ENCODE results near the gene TCF20. TPM values are rescaled to one million over a fixed set of nuclear protein-coding genes. Genes with fewer than 3 reads are reported as not detected.

TCF20 gene
- total RNA-seq, 1 donor, result 27.4 TPM

Other genes with a start within 250 kb of the TCF20 start
- gene NAGA, start 199.8 kb downstream of the TCF20 start, total RNA-seq (ENCODE audit: low replicate concordance), result 14.8 and 39.5 TPM in 2 replicates
- 18.1 and 29.8 TPM in 2 replicates for gene PHETA2, start 196.4 kb downstream of the TCF20 start, total RNA-seq (ENCODE audit: low replicate concordance)
- 8.0 and 10.2 TPM in 2 replicates for gene SMDT1, start 191.0 kb downstream of the TCF20 start, total RNA-seq (ENCODE audit: low replicate concordance)
- 51.2 and 66.8 TPM in 2 replicates for gene NDUFA6, start 179.9 kb downstream of the TCF20 start, total RNA-seq (ENCODE audit: low replicate concordance)
- gene CYP2D6, start 139.8 kb downstream of the TCF20 start, total RNA-seq (ENCODE audit: low replicate concordance), result not detected in 2 replicates
- not detected in 2 replicates for gene NFAM1, start 161.8 kb upstream of the TCF20 start, total RNA-seq (ENCODE audit: low replicate concordance)
- gene RRP7A, start 249.1 kb upstream of the TCF20 start, total RNA-seq (ENCODE audit: low replicate concordance), result 12.0 and 18.6 TPM in 2 replicates

All from fibroblast of the aortic adventitia (primary cell).